IPS-20b (cell line): ENCODE results near the gene ARHGAP44.
A peak's percentile ranks its signal among the peaks of the same experiment; 100 is the strongest.

Experiments used
- H3K27ac ChIP-seq: one replicate; pipeline ENCODE4 v1.5.1; 2013; ENCODE audit warnings: low read length
- H3K27me3 ChIP-seq: 2 replicates; pipeline ENCODE4 v1.6.1; 2013; ENCODE audit warnings: mild to moderate bottlenecking, low read length, inconsistent platforms; ENCODE audit not compliant: insufficient read depth
- H3K36me3 ChIP-seq: 2 replicates; pipeline ENCODE4 v1.6.1; 2013; ENCODE audit warnings: low read depth, mild to moderate bottlenecking, inconsistent platforms, low read length, moderate library complexity; ENCODE audit not compliant: insufficient read depth
- H3K4me1 ChIP-seq: 2 replicates; pipeline ENCODE4 v1.6.1; 2013; ENCODE audit warnings: mild to moderate bottlenecking, control low read depth, inconsistent platforms, low read length, moderate library complexity; ENCODE audit not compliant: insufficient read depth
- H3K4me3 ChIP-seq: 2 replicates; pipeline ENCODE4 v1.5.1; 2013; ENCODE audit warnings: mild to moderate bottlenecking, low read length, inconsistent platforms
- H3K9ac ChIP-seq: 2 replicates; pipeline ENCODE4 v1.6.1; 2013; ENCODE audit warnings: low read depth, mild to moderate bottlenecking, inconsistent platforms, low read length, moderate library complexity
- H3K9me3 ChIP-seq: 2 replicates; pipeline ENCODE4 v1.6.1; 2013; ENCODE audit warnings: mild to moderate bottlenecking, low read depth, low read length, inconsistent platforms; ENCODE audit not compliant: insufficient read depth

ARHGAP44 gene

GRCh38 chr17:12773153-12773552 is 16.1 kb upstream of the ARHGAP44 start:
- H3K9ac ChIP-seq: no peak overlapping the region
- H3K4me3 ChIP-seq: no peak overlapping the region
- no peaks in the 10 kb centered on the region for H3K36me3 ChIP-seq
- no peaks in the 10 kb centered on the region for H3K27me3 ChIP-seq
- H3K27ac ChIP-seq: no peak overlapping the region
- H3K4me1 ChIP-seq: no peaks in the 10 kb centered on the region
- no peaks in the 10 kb centered on the region for H3K9me3 ChIP-seq

DNA sequence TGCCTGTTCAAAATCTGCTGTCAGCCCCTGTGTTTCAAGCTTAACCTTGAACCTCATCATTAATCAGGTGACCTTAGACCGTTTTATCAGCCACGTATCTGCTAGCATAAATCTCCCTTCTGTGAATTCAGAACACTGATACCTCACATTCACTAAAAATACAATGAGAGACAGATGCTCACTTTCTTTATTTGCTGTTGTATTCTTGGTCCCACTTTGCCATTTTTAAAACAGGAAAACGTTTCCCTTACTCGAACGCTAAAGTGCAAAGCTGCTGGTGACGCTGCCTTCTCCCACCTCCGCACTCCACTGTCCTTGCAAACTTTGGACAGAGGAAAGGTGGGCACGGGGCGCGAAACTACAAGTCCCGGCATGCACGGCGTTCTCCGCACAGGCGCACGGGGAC is 220 bp upstream of the ARHGAP44 start:
- H3K36me3 ChIP-seq: no peaks in the 10 kb centered on the region
- H3K4me1 ChIP-seq: peaks cover 10% of the 10 kb centered on the region; the same call in 1 of the 2 replicates
- H3K27ac ChIP-seq: no peak overlapping the region
- peaks cover 16% of the 10 kb centered on the region for H3K27me3 ChIP-seq
- peak overlapping the region; percentile 74; the same call in 1 of the 2 replicates for H3K9ac ChIP-seq
- H3K4me3 ChIP-seq: peak overlapping the region; percentile 94
- no peaks in the 10 kb centered on the region for H3K9me3 ChIP-seq

- H3K4me3 ChIP-seq: peak overlapping the region; percentile 94
- H3K36me3 ChIP-seq: no peaks in the 10 kb centered on the region
- peaks cover 16% of the 10 kb centered on the region for H3K27me3 ChIP-seq
- H3K9me3 ChIP-seq: no peaks in the 10 kb centered on the region
- H3K9ac ChIP-seq: peak overlapping the region; percentile 74; the same call in 1 of the 2 replicates
- no peak overlapping the region for H3K27ac ChIP-seq
- H3K4me1 ChIP-seq: peaks cover 10% of the 10 kb centered on the region; the same call in 1 of the 2 replicates
Observed at GRCh38 chr17:12790249-12791106, 1.2 kb downstream of the ARHGAP44 start.

DNA sequence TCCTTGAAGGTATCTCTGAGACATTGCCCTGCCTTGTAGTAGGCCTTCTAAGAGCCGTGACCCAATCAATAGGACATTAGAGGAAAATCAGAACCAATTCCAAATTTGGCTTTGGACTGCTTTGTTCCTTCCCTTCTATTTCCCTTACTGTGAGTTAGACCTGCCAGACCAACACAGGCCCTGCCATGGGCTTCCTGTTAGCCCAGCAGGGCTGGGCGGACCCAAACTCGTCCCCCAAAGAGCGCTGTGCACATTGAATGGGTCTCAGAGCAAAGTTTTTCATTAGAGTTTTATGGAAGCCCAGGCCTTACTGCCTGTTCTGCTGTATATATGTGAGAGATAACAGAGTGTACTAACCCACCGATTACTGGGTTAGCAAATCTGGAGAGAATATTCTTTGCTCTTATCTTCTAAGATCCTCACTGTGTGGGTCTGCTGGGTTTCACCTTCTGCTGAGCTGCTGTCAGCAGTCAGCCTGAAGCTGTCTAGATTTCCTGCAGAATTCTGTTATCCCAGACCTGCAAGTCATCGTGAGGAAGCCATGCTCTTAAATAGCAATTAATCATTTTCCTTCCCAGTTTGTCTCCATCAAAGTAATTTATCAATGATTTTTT is 5.7 kb downstream of the ARHGAP44 start:
- no peaks in the 10 kb centered on the region for H3K36me3 ChIP-seq
- peaks cover 10% of the 10 kb centered on the region; the same call in 1 of the 2 replicates for H3K27me3 ChIP-seq
- H3K4me3 ChIP-seq: no peak overlapping the region
- no peak overlapping the region for H3K9ac ChIP-seq
- H3K27ac ChIP-seq: no peak overlapping the region
- peaks cover 6% of the 10 kb centered on the region; the same call in 1 of the 2 replicates for H3K4me1 ChIP-seq
- no peaks in the 10 kb centered on the region for H3K9me3 ChIP-seq

DNA sequence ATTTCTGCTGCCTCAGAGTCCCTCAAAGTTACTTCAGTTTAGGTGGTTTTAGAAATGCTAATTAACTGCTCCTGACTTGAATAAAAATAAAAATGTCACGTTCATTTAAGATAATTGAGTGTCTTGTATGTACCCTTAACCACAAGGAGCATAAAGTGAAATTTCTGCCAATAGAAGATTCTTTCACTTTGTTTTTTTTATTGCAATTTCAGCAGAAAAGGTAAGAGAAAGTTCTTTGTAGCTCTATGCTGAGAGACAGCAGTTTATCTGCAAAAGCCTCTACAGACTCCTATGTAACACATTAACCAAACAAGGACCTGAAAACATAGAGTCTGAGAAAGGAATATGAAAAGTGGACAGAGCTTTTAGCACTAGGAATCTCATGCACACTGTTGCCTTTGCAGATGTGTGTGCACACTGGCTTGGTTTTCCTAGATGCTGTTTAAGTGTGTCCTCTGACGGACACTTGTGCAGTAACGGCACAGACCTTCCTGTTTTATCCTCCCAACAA is 11.6 kb downstream of the ARHGAP44 start:
- Histone ChIP-seq H3K9me3 (no peaks in the 10 kb centered on the region), H3K36me3 (no peaks in the 10 kb centered on the region), H3K9ac (no peak overlapping the region), H3K4me3 (no peak overlapping the region), H3K4me1 (no peaks in the 10 kb centered on the region), H3K27ac (no peak overlapping the region), H3K27me3 (no peaks in the 10 kb centered on the region)

GRCh38 chr17:12806630-12807029 is 17.3 kb downstream of the ARHGAP44 start:
- Histone ChIP-seq H3K9ac (no peak overlapping the region), H3K27me3 (no peaks in the 10 kb centered on the region), H3K4me1 (peaks cover 3% of the 10 kb centered on the region; the same call in 1 of the 2 replicates), H3K4me3 (no peak overlapping the region), H3K27ac (no peak overlapping the region), H3K9me3 (peaks cover 20% of the 10 kb centered on the region), H3K36me3 (no peaks in the 10 kb centered on the region)

DNA sequence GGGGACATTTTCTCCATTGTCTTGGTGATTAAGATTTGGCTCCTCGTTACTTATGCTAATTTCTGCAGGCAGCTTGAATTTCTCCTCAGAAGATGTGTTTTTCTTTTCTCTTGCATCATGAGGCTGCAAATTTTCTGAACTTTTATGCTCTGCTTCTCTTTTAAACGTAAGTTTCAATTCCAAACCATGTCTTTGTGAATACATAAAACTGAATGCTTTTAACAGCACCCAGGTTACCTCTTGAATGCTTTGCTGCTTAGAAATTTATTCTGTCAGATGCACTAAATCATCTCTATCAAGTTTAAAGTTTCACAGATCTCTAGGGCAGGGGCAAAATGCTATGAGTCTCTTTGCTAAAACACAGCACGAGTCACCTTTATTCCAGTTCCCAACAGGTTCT is 19.4 kb downstream of the ARHGAP44 start:
- peaks cover 20% of the 10 kb centered on the region for H3K9me3 ChIP-seq
- no peak overlapping the region for H3K4me3 ChIP-seq
- H3K27me3 ChIP-seq: no peaks in the 10 kb centered on the region
- no peak overlapping the region for H3K27ac ChIP-seq
- no peaks in the 10 kb centered on the region for H3K36me3 ChIP-seq
- H3K4me1 ChIP-seq: peaks cover 3% of the 10 kb centered on the region; the same call in 1 of the 2 replicates
- no peak overlapping the region for H3K9ac ChIP-seq

- Histone ChIP-seq H3K9ac (no peak overlapping the region), H3K27me3 (no peaks in the 10 kb centered on the region), H3K4me1 (peaks cover 3% of the 10 kb centered on the region; the same call in 1 of the 2 replicates), H3K36me3 (no peaks in the 10 kb centered on the region), H3K9me3 (peaks cover 14% of the 10 kb centered on the region), H3K4me3 (no peak overlapping the region), H3K27ac (no peak overlapping the region)
Observed at GRCh38 chr17:12812877-12813276, 23.6 kb downstream of the ARHGAP44 start.

- H3K9ac ChIP-seq: no peak overlapping the region
- H3K4me3 ChIP-seq: no peak overlapping the region
- H3K36me3 ChIP-seq: no peaks in the 10 kb centered on the region
- peaks cover 3% of the 10 kb centered on the region; the same call in 1 of the 2 replicates for H3K4me1 ChIP-seq
- H3K9me3 ChIP-seq: peaks cover 6% of the 10 kb centered on the region
- H3K27ac ChIP-seq: no peak overlapping the region
- H3K27me3 ChIP-seq: no peaks in the 10 kb centered on the region
Observed at GRCh38 chr17:12813664-12814063, 24.4 kb downstream of the ARHGAP44 start.

DNA sequence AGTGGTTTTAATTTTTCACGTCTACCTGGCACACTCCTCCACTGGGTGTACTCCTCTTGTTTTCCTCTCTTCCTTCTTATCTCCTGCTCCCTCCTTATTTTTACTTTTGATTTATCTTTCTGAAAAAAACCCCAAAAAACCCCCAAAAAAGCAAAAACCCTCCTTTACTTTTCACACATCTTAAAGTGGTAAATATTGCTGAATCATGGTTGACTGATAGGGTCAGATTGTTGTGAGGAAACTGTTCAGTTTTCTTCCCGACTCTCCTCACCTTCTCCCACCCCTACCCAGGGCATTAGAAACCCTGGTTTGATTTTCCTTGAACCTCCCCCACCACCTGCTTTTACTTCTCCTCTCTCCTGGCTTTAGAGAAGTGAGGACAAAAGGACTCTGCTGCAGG is 25.4 kb downstream of the ARHGAP44 start:
- H3K9ac ChIP-seq: no peak overlapping the region
- no peak overlapping the region for H3K4me3 ChIP-seq
- H3K27ac ChIP-seq: no peak overlapping the region
- H3K4me1 ChIP-seq: peaks cover 3% of the 10 kb centered on the region; the same call in 1 of the 2 replicates
- no peaks in the 10 kb centered on the region for H3K27me3 ChIP-seq
- no peaks in the 10 kb centered on the region for H3K36me3 ChIP-seq
- no peaks in the 10 kb centered on the region for H3K9me3 ChIP-seq

GRCh38 chr17:12815642-12816141 is 26.4 kb downstream of the ARHGAP44 start:
- H3K9ac ChIP-seq: no peak overlapping the region
- H3K27ac ChIP-seq: no peak overlapping the region
- H3K4me3 ChIP-seq: no peak overlapping the region
- H3K4me1 ChIP-seq: no peaks in the 10 kb centered on the region
- H3K36me3 ChIP-seq: no peaks in the 10 kb centered on the region
- H3K27me3 ChIP-seq: no peaks in the 10 kb centered on the region
- H3K9me3 ChIP-seq: no peaks in the 10 kb centered on the region
